H1 (cell line): ENCODE measurements around the gene SLC2A2. TPM values are rescaled to one million over a fixed set of nuclear protein-coding genes. Genes with fewer than 3 reads are reported as not detected.

ENCODE experiments used
- CTCF ChIA-PET: fragments of 300-600 bp; sonication (Branson Sonifier 250); formaldehyde crosslinking; loops from one replicate; lab custom pipeline; 2021; ENCODE audit not compliant: partially characterized antibody; lab: Charles Lee
- POLR2A ChIA-PET: fragments of 300-600 bp; sonication (Branson Sonifier 250); formaldehyde crosslinking; loops from one replicate; lab custom pipeline; 2021; ENCODE audit warnings: inconsistent platforms; ENCODE audit not compliant: partially characterized antibody; lab: Charles Lee
- DNase-seq, 2 experiments: peaks; one replicate each; pipeline versions ENCODE4 v3.0.0 to v3.0.0-alpha.2; 2010 to 2022; ENCODE audit warnings: low spot score in 2 of 2, low read depth in 1 of 2, mixed read lengths in 1 of 2
- FAIRE-seq: peaks from 2 replicates; lab custom pipeline; 2011; peaks lifted over from hg19 to GRCh38; lab: Jason Lieb, UNC
- H2AFZ ChIP-seq: 2 replicates; pipeline ENCODE4 v1.8.1; 2012; ENCODE audit warnings: low read length, inconsistent platforms
- H2AK5ac ChIP-seq: 2 replicates; pipeline ENCODE4 v1.6.1; 2013; ENCODE audit warnings: low read depth, low read length
- H2BK120ac ChIP-seq: replicated peaks from 2 replicates; pipeline ENCODE3; 2013; ENCODE audit warnings: low read depth, low read length, inconsistent platforms
- H2BK12ac ChIP-seq: 2 replicates; pipeline ENCODE4 v1.6.1; 2013; ENCODE audit warnings: low read depth, low read length
- H2BK15ac ChIP-seq: 2 replicates; pipeline ENCODE4 v1.6.1; 2013; ENCODE audit warnings: low read length
- H2BK20ac ChIP-seq: 2 replicates; pipeline ENCODE4 v1.6.1; 2013; ENCODE audit warnings: low read length
- H2BK5ac ChIP-seq: 2 replicates; pipeline ENCODE4 v1.6.1; 2013; ENCODE audit warnings: low read depth, low read length
- H3K14ac ChIP-seq: 2 replicates; pipeline ENCODE4 v1.6.1; 2013; ENCODE audit warnings: inconsistent platforms; ENCODE audit not compliant: insufficient read length
- H3K18ac ChIP-seq: 2 replicates; pipeline ENCODE4 v1.6.1; 2013; ENCODE audit warnings: low read length; ENCODE audit errors: extremely low read depth
- H3K23ac ChIP-seq: 2 replicates; pipeline ENCODE4 v1.6.1; 2013; ENCODE audit warnings: inconsistent platforms; ENCODE audit not compliant: insufficient read length
- H3K23me2 ChIP-seq: 2 replicates; pipeline ENCODE4 v1.6.1; 2013; ENCODE audit warnings: low read depth, low read length
- H3K27ac ChIP-seq: 2 replicates; pipeline ENCODE4 v1.6.1; 2011; ENCODE audit warnings: low read depth, low read length, inconsistent platforms
- H3K27me3 ChIP-seq, 4 experiments: replicated peaks in 1 of 4; 1 replicate in 1 of 4; 2 replicates in 3 of 4; pipeline versions ENCODE4 v1.6.1 to v1.8.1; 2011 to 2013; ENCODE audit warnings: low read length in 3 of 4, mild to moderate bottlenecking in 3 of 4, inconsistent platforms in 2 of 4, mixed read lengths in 2 of 4, moderate library complexity in 1 of 4; ENCODE audit not compliant: control insufficient read depth in 3 of 4, insufficient read depth in 3 of 4; ENCODE audit errors: extremely low read depth in 1 of 4
- H3K36me3 ChIP-seq, 4 experiments: 2 replicates each; pipeline versions ENCODE4 v1.6.1 to v1.8.1; 2011 to 2013; ENCODE audit warnings: mild to moderate bottlenecking in 4 of 4, low read length in 3 of 4, moderate library complexity in 2 of 4, control low read depth in 1 of 4, inconsistent platforms in 1 of 4; ENCODE audit not compliant: insufficient read depth in 4 of 4, control insufficient read depth in 2 of 4
- H3K4ac ChIP-seq: replicated peaks from 2 replicates; pipeline ENCODE3; 2013; ENCODE audit warnings: low read length, low read depth, mixed read lengths, inconsistent platforms; ENCODE audit not compliant: insufficient read length
- H3K4me1 ChIP-seq, 4 experiments: replicated peaks in 1 of 4; 1 replicate in 1 of 4; 2 replicates in 3 of 4; pipeline versions ENCODE4 v1.6.1 to v1.8.1; 2011 to 2013; ENCODE audit warnings: low read length in 3 of 4, inconsistent platforms in 2 of 4, mixed read lengths in 1 of 4; ENCODE audit not compliant: insufficient read depth in 4 of 4, control insufficient read depth in 3 of 4
- H3K4me2 ChIP-seq, 2 experiments: 2 replicates each; pipeline versions ENCODE4 v1.6.1 to v1.8.1; 2011 to 2013; ENCODE audit warnings: low read depth in 2 of 2, low read length in 2 of 2, control low read depth in 1 of 2, inconsistent platforms in 1 of 2, mild to moderate bottlenecking in 1 of 2; ENCODE audit not compliant: insufficient read depth in 1 of 2
- H3K4me3 ChIP-seq, 4 experiments: fragments of 200-600, 300-600 bp in 1 of 4; sonication (generic), shearing (Covaris generic), sonication (Bioruptor Twin) in 1 of 4; 2 replicates each; pipeline versions ENCODE4 v1.5.1 to v1.8.1; 2011 to 2016; ENCODE audit warnings: low read length in 4 of 4, low read depth in 3 of 4, control low read depth in 2 of 4, inconsistent platforms in 2 of 4, mild to moderate bottlenecking in 2 of 4, mixed read lengths in 1 of 4, moderate library complexity in 1 of 4; ENCODE audit not compliant: insufficient read depth in 2 of 4; ENCODE audit errors: extremely low read depth in 1 of 4
- H3K56ac ChIP-seq: replicated peaks from 2 replicates; pipeline ENCODE3; 2013; ENCODE audit warnings: low read depth, mild to moderate bottlenecking, mixed read lengths, low read length, inconsistent platforms; ENCODE audit not compliant: insufficient read length
- H3K79me1 ChIP-seq: 2 replicates; pipeline ENCODE4 v1.6.1; 2013; ENCODE audit warnings: low read depth, low read length, control low read depth
- H3K79me2 ChIP-seq, 2 experiments: 2 replicates each; pipeline versions ENCODE4 v1.6.1 to v1.8.1; 2012 to 2013; ENCODE audit warnings: low read length in 2 of 2, mild to moderate bottlenecking in 2 of 2, inconsistent platforms in 1 of 2; ENCODE audit not compliant: insufficient read depth in 2 of 2, control insufficient read depth in 1 of 2
- H3K9ac ChIP-seq, 4 experiments: replicated peaks in 1 of 4; 1 replicate in 1 of 4; 2 replicates in 3 of 4; pipeline versions ENCODE4 v1.6.1 to v1.8.1; 2011 to 2013; ENCODE audit warnings: low read depth in 3 of 4, low read length in 3 of 4, control low read depth in 2 of 4, mild to moderate bottlenecking in 2 of 4, moderate library complexity in 2 of 4, inconsistent platforms in 1 of 4; ENCODE audit errors: extremely low read depth in 1 of 4
- H3K9me3 ChIP-seq, 2 experiments: 2 replicates each; pipeline versions ENCODE4 v1.6.1 to v1.8.1; 2012 to 2013; ENCODE audit warnings: mild to moderate bottlenecking in 2 of 2, moderate library complexity in 2 of 2, control low read depth in 1 of 2, inconsistent platforms in 1 of 2, low read depth in 1 of 2, low read length in 1 of 2, mixed read lengths in 1 of 2; ENCODE audit not compliant: insufficient read depth in 2 of 2
- H4K20me1 ChIP-seq, 2 experiments: replicated peaks in 1 of 2; 2 replicates each; pipeline versions ENCODE3 to v1.8.1; 2011 to 2013; ENCODE audit warnings: inconsistent platforms in 2 of 2, low read length in 2 of 2, mild to moderate bottlenecking in 1 of 2; ENCODE audit not compliant: insufficient read depth in 2 of 2, control insufficient read depth in 1 of 2
- H4K5ac ChIP-seq: 2 replicates; pipeline ENCODE4 v1.6.1; 2013; ENCODE audit warnings: low read length, low read depth, mixed read lengths, inconsistent platforms; ENCODE audit not compliant: insufficient read length
- H4K8ac ChIP-seq: 2 replicates; pipeline ENCODE4 v1.8.0; 2013; ENCODE audit warnings: mild to moderate bottlenecking, moderate library complexity, low read length, inconsistent platforms; ENCODE audit not compliant: insufficient read depth; ENCODE audit errors: extremely low read depth
- H4K91ac ChIP-seq: replicated peaks from 2 replicates; pipeline ENCODE3; 2013; ENCODE audit warnings: low read length, mixed read lengths, inconsistent platforms; ENCODE audit not compliant: insufficient read length
- BCL11A ChIP-seq, 2 experiments: IDR thresholded peaks; one replicate each; pipeline ENCODE4 v1.6.1; 2011; ENCODE audit warnings: low read depth in 2 of 2, low read length in 2 of 2, mild to moderate bottlenecking in 2 of 2
- CTBP2 ChIP-seq: IDR thresholded peaks from 2 replicates; pipeline ENCODE4 v1.7.0; 2011; ENCODE audit warnings: borderline replicate concordance, mild to moderate bottlenecking, moderate library complexity, mixed read lengths, low read length; ENCODE audit not compliant: insufficient read depth, insufficient read length
- JUND ChIP-seq: IDR thresholded peaks from 2 replicates; pipeline ENCODE4 v1.6.1; 2011; ENCODE audit warnings: mild to moderate bottlenecking, improper control_type of control experiment, low read length
- MAFK ChIP-seq: IDR thresholded peaks from 2 replicates; pipeline ENCODE4 v1.6.1; 2012; ENCODE audit warnings: low read depth, mild to moderate bottlenecking, improper control_type of control experiment, low read length
- SP2 ChIP-seq: IDR thresholded peaks from 2 replicates; pipeline ENCODE4 v1.6.1; 2012; ENCODE audit warnings: mild to moderate bottlenecking, low read length, inconsistent platforms
- WGBS, 2 experiments: shearing (Covaris generic) in 1 of 2; methylation state at CpG; one replicate each; pipeline versions ENCODE4 v1.1.6 to v1.1.7; 2013 to 2015; ENCODE audit warnings: low lambda C conversion rate in 2 of 2, mixed read lengths in 2 of 2, inconsistent platforms in 1 of 2, low coverage in 1 of 2, missing lambda C conversion rate in 1 of 2; ENCODE audit not compliant: insufficient replicate concordance in 2 of 2, insufficient coverage in 1 of 2, insufficient read length in 1 of 2; ENCODE audit errors: extremely low coverage in 1 of 2, missing lambda C conversion rate in 1 of 2; 5-methylcytosine and 5-hydroxymethylcytosine counted together
- polyA plus RNA-seq, 7 experiments: library from polyadenylated mRNA; depleted of rRNA in 3 of 7; stranded (reverse) in 5 of 7; unstranded in 2 of 7; fragments of >200 nt in 5 of 7; fragments of 200-250 nt in 2 of 7; gene quantifications; 1 replicate in 5 of 7; 2 replicates in 1 of 7; 4 replicates in 1 of 7; pipeline versions ENCODE4 v1.2.1 to v1.2.3, GENCODE V29; 2011 to 2013; ENCODE audit warnings: missing spikeins in 2 of 7, mixed read lengths in 2 of 7
- total RNA-seq: library from RNA; stranded (reverse); fragmentation: NEBNext Ultra II Directional; extraction: Animal tissue kit (Norgen Biotek cat#: 25700); gene quantifications from 2 replicates; pipeline ENCODE4 v1.2.1, GENCODE V29; 2021
- TF ChIP-seq, protein P1 (sequence below): IDR thresholded peaks from 2 replicates; pipeline ENCODE4 v1.6.1; 2012; ENCODE audit warnings: inconsistent platforms

The SLC2A2 gene
- total and polyA plus RNA-seq, 2 of the 8 experiments (the other 6 are each of a cell fraction or from before 2014, with no cell fraction given), result not detected

DNA sequence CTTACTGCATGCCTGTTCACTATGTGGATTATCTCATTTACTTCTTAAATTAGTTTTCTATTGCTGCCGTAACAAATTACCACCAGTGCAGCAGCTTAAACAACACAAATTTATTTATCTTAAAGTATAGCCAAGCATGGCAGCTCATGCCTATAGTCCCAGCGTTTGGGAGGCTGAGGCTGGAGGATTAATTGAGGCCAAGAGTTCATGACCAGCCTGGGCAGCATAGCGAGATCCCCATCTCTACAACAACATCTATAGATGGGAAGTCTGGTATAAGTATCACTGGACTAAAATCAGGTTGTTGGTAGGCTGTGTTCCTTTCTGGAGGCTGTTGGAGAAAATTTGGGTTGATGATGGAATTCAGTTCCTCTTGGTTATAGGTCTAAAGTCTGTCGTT, 5.1 kb downstream of the SLC2A2 start:
- H2BK120ac ChIP-seq, result no peak overlapping the region
- H3K18ac ChIP-seq, result no peak overlapping the region
- no peak overlapping the region for H2BK20ac ChIP-seq
- no peak overlapping the region for H4K8ac ChIP-seq
- no peaks in the 10 kb centered on the region for H3K79me1 ChIP-seq
- no peak overlapping the region for H3K4me3 ChIP-seq
- H3K14ac ChIP-seq, result no peak overlapping the region
- H4K91ac ChIP-seq, result no peak overlapping the region
- H3K9me3 ChIP-seq, result no peaks in the 10 kb centered on the region
- no peak overlapping the region for H2BK15ac ChIP-seq
- H3K4me1 ChIP-seq, result no peaks in the 10 kb centered on the region
- H4K5ac ChIP-seq, result no peak overlapping the region
- no peak overlapping the region for H2BK5ac ChIP-seq
- no peak overlapping the region for H3K27ac ChIP-seq
- no peak overlapping the region for H3K4me2 ChIP-seq
- no peak overlapping the region for H3K4ac ChIP-seq
- no peak overlapping the region for H2BK12ac ChIP-seq
- H3K56ac ChIP-seq, result no peak overlapping the region
- H3K9ac ChIP-seq, result no peak overlapping the region
- POLR2A ChIA-PET, result no interaction called here
- no peaks in the 10 kb centered on the region for H3K79me2 ChIP-seq
- H3K27me3 ChIP-seq, result no peaks in the 10 kb centered on the region
- no peak overlapping the region for H3K23ac ChIP-seq
- H3K23me2 ChIP-seq, result no peaks in the 10 kb centered on the region
- no peak overlapping the region for H2AK5ac ChIP-seq
- no peaks in the 10 kb centered on the region for H3K36me3 ChIP-seq
- FAIRE-seq (no peak), DNase-seq (no peak)
- 92% methylated on average over 4 of the region's 4 CpGs; no CpG with 5 or more reads in 1 of the 2 experiments for WGBS, 2 experiments
- no peaks in the 10 kb centered on the region for H4K20me1 ChIP-seq
- H2AFZ ChIP-seq, result no peak overlapping the region
- CTCF ChIA-PET, result no interaction called here
- TF ChIP-seq MAFK (no peak), SP2 (no peak), JUND (no peak), CTBP2 (no peak), BCL11A (IDR thresholded peaks at IDR 0.05; ENCODE audit: low read depth in 2 of 2, low read length in 2 of 2) (no peak)
- TF ChIP-seq, protein P1, sequence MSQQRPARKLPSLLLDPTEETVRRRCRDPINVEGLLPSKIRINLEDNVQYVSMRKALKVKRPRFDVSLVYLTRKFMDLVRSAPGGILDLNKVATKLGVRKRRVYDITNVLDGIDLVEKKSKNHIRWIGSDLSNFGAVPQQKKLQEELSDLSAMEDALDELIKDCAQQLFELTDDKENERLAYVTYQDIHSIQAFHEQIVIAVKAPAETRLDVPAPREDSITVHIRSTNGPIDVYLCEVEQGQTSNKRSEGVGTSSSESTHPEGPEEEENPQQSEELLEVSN, result no peak
